ENCODE measurements around the gene ZXDA.
A peak's percentile ranks its signal among the peaks of the same experiment; 100 is the strongest.
"Not testable (repeated sequence)": the region's sequence is repeated elsewhere in the genome, so short reads cannot be mapped to it uniquely, and the experiment has no call there.

ZXDA gene, protein sequence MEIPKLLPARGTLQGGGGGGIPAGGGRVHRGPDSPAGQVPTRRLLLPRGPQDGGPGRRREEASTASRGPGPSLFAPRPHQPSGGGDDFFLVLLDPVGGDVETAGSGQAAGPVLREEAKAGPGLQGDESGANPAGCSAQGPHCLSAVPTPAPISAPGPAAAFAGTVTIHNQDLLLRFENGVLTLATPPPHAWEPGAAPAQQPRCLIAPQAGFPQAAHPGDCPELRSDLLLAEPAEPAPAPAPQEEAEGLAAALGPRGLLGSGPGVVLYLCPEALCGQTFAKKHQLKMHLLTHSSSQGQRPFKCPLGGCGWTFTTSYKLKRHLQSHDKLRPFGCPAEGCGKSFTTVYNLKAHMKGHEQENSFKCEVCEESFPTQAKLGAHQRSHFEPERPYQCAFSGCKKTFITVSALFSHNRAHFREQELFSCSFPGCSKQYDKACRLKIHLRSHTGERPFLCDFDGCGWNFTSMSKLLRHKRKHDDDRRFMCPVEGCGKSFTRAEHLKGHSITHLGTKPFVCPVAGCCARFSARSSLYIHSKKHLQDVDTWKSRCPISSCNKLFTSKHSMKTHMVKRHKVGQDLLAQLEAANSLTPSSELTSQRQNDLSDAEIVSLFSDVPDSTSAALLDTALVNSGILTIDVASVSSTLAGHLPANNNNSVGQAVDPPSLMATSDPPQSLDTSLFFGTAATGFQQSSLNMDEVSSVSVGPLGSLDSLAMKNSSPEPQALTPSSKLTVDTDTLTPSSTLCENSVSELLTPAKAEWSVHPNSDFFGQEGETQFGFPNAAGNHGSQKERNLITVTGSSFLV
- total RNA-seq: 11.1 to 39.3 (median 26.1) reads per million in 9 experiments

DNA sequence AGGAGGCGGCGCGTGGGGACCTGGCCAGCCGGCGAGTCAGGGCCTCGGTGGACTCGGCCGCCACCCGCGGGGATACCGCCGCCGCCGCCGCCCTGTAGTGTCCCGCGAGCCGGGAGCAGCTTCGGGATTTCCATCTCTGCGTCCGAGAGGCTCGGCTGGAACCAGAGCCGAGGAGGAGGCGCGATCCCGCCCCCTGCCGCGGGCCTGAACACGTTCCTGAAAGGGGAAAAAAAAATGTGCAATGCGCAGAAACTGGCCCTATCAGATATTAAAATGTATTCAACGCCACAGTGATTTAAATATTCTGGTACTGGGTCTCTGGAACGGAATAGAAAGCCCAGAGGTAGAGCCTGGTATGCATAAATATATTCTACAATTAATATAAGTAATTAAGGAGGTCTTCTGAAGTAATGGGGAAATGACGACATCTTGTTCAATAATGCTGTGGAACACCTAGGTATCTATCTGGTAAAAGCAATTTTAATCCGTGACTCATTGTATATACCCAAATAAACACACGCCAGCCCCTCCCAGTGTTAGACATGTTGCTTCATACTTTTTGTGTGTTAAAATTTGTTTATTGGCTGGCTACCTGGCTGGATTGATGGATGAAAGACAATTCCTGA is at the start of gene ZXDA:
TSS of gene ZXDA (minus strand) at position 172 of the 626 bp plus-strand sequence. CDS start at position 134, 38 bp downstream.
- peak within 1 kb of the TSS; percentile 63 to 77 for H3K4me3 Mint-ChIP-seq
- not testable (repeated sequence) for H3K27me3 Mint-ChIP-seq; H3K9me3 Mint-ChIP-seq; H3K36me3 Mint-ChIP-seq (ENCODE audit: insufficient read depth)
- H3K4me1 Mint-ChIP-seq (ENCODE audit: low read depth in 2 of 2): peaks cover 15 to 19% of the 10 kb centered on the region in 2 donors
- peak within 1 kb of the TSS; percentile 84 to 91 for H3K27ac Mint-ChIP-seq
- peak in 2 of 3 experiments; percentile 12 to 18 for DNase-seq
- ATAC-seq (replicated peaks): peak; percentile 67

DNA sequence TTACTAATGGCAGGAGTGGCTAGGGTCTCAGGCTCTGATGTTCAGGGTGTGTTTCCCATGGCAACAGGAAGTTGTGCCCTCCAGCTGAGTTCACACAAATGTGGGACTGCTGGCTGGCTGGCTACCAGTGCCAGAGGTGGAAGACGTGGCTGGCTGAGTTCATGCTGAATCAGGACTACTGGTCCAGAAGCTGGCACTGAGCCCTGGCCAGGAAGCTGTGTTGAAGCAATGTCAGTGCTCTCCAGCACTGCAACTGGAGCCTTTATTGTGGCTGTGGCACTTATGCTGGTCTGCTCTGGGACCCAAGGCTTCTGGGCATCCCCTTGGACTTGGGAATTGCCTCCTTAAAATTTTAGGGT is 42.0 kb upstream of the ZXDA start:
- H3K27me3 Mint-ChIP-seq: peaks cover 0 to 6% of the 10 kb centered on the region in 2 donors
- ATAC-seq (replicated peaks): no peak

DNA sequence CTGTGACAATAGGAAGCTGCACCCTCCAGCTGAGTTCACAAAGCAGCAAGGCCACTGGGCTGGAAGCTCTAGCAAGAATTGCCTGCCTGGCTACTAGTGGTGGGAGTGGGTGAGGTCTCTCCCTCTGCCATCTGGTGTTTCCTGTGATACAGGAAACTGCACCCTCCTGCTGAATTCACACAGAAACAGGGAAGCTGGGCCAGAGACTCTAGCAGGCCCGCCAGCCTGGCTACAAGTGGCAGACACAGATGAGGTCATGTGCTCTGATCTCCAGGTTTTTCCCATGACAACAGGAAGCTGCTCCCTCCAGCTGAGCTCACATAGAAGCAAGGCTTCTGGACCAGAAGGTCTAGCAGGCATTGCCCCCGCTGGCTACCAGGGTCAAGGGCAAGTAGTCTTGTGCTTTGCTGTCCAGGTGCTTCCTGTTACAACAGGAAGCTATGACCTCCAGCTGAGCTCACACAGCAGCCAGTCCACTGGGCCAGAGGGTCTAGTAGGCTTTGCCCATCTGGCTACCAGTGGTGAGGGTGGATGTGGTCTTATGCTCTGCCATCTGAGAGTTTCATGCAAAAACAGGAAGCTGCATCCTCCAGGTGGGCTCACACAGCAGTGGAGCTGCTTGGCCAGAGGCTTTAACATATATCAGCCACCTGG is 41.5 kb upstream of the ZXDA start:
- Mint-ChIP-seq H3K27ac (no peak overlapping the region), H3K4me3 (no peak overlapping the region), H3K27me3 (peaks cover 0 to 6% of the 10 kb centered on the region in 2 donors), H3K36me3 (ENCODE audit: insufficient read depth) (no peaks in the 10 kb centered on the region), H3K9me3 (no peaks in the 10 kb centered on the region), H3K4me1 (ENCODE audit: low read depth in 2 of 2) (no peaks in the 10 kb centered on the region)
- ATAC-seq (replicated peaks) (peak; percentile 21), DNase-seq (no peak)

More for the DNA sequence above, 42.0 kb upstream of the ZXDA start:
- Mint-ChIP-seq H3K27ac (no peak overlapping the region), H3K4me3 (no peak overlapping the region), H3K4me1 (ENCODE audit: low read depth in 2 of 2) (no peaks in the 10 kb centered on the region), H3K36me3 (ENCODE audit: insufficient read depth) (no peaks in the 10 kb centered on the region), H3K9me3 (no peaks in the 10 kb centered on the region)
- DNase-seq: no peak

DNA sequence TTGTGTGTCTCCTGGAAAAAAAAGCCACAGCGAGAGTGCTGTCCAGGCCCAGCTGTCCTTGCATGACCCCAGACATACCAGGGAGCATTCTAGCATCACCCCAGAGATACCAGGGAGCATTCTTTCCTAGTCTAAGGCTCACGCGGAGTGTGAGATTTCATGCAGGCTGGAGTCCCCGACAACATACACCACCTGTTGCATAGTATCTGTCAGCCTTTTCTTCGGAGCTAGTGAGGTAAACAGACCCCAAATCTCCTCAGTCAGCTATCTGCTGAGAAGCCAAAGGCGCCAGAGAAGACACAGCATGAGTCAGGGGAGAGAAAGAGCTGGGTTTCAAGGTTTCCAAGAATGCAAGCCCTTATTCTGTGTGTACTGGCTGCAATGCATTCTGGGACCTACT is 23.1 kb upstream of the ZXDA start:
- H3K27me3 Mint-ChIP-seq: no peaks in the 10 kb centered on the region
- no peak overlapping the region for H3K27ac Mint-ChIP-seq
- H3K9me3 Mint-ChIP-seq: no peaks in the 10 kb centered on the region
- no peak for DNase-seq
- ATAC-seq (replicated peaks): no peak
- no peaks in the 10 kb centered on the region for H3K4me1 Mint-ChIP-seq (ENCODE audit: low read depth in 2 of 2)
- no peak overlapping the region for H3K4me3 Mint-ChIP-seq
- no peaks in the 10 kb centered on the region for H3K36me3 Mint-ChIP-seq (ENCODE audit: insufficient read depth)

DNA sequence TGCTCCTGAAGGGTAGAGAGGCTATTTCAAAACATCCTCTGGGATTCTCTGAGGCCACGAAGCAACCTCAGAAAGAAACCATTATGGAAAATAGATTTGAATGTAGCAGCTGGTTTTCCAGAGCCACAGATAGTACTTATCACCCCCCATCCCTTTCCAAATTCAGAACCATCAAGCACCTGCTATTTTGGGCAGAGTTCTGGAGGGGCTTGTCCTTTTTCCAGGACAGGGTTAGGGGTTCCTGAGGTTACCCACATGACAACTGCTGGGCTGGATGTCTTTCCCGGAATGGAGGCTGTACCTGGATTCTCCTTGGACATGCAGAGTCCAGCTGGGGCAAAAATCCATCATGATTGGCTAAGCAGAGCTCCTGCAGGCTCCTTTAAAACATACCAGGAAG is 22.0 kb upstream of the ZXDA start:
- no peaks in the 10 kb centered on the region for H3K36me3 Mint-ChIP-seq (ENCODE audit: insufficient read depth)
- no peaks in the 10 kb centered on the region for H3K9me3 Mint-ChIP-seq
- H3K4me1 Mint-ChIP-seq (ENCODE audit: low read depth in 2 of 2): no peaks in the 10 kb centered on the region
- ATAC-seq (replicated peaks) (no peak), DNase-seq (no peak)
- no peaks in the 10 kb centered on the region for H3K27me3 Mint-ChIP-seq
- no peak overlapping the region for H3K27ac Mint-ChIP-seq
- H3K4me3 Mint-ChIP-seq: no peak overlapping the region

DNA sequence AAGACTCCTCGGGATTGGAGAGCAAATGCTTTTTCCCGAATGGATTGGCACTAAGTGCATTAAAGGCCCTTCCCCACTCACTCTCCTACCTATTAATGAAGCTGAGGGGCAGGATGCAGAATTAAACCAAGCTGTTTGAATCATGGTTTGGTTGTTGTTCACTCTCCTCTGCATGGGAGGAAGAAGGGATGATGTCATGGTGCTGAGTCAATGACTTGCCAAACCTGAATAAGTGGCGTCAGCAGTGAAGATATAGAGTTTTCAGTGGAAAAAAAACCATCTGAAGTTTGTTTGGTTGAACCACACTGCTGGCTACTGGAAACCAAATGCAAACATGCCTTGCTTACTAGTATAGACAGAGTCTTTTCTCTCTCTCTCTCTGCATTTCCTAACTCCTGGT is 19.8 kb upstream of the ZXDA start:
- H3K9me3 Mint-ChIP-seq: no peaks in the 10 kb centered on the region
- H3K4me3 Mint-ChIP-seq: no peak overlapping the region
- no peak overlapping the region for H3K27ac Mint-ChIP-seq
- no peaks in the 10 kb centered on the region for H3K36me3 Mint-ChIP-seq (ENCODE audit: insufficient read depth)
- H3K27me3 Mint-ChIP-seq: no peaks in the 10 kb centered on the region
- DNase-seq: no peak
- no peak for ATAC-seq (replicated peaks)
- H3K4me1 Mint-ChIP-seq (ENCODE audit: low read depth in 2 of 2): no peaks in the 10 kb centered on the region

DNA sequence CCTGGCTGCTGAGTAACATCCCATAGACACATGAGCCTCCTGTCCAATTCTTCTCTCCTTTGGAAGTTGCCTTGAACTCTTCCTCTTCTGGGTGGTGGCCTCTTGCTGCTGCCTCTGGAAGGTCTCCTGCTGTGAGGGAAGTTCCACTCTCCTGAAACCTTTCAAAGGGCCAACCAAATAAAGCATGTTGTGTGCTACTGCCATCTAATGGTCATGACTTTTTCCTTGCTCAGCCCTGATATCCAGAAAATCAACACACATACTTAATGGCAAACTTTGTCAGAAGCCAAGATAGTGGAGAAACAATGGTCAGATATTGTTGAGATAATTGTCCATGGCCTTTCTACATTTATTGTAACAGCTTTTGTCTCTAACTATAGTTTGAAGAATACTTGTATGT is 19.1 kb upstream of the ZXDA start:
- H3K4me1 Mint-ChIP-seq (ENCODE audit: low read depth in 2 of 2): no peaks in the 10 kb centered on the region
- no peaks in the 10 kb centered on the region for H3K36me3 Mint-ChIP-seq (ENCODE audit: insufficient read depth)
- H3K9me3 Mint-ChIP-seq: no peaks in the 10 kb centered on the region
- DNase-seq (no peak), ATAC-seq (replicated peaks) (no peak)
- H3K27me3 Mint-ChIP-seq: no peaks in the 10 kb centered on the region
- no peak overlapping the region for H3K27ac Mint-ChIP-seq
- no peak overlapping the region for H3K4me3 Mint-ChIP-seq

DNA sequence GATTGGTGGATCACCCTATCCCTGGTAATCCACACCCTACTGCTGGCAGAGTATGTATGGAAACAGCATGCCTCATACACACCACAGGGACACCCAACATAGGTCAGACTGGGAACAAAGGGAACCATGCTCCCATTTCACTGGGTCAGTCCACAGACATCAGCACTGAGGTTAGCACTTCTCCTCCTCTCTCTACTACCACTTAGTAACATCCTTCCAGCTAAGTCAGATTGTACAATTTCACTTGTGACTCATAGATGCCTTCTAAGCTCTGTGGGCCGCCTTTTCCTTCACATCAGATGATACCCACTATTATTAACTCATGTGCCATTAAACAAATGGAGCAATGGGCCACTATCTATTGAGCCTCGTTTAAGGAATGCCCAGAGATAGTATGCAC is 15.5 kb upstream of the ZXDA start:
- no peak for DNase-seq
- no peak for ATAC-seq (replicated peaks)
- Mint-ChIP-seq H3K36me3 (ENCODE audit: insufficient read depth) (no peaks in the 10 kb centered on the region), H3K4me3 (no peak overlapping the region), H3K4me1 (ENCODE audit: low read depth in 2 of 2) (no peaks in the 10 kb centered on the region), H3K27ac (no peak overlapping the region), H3K27me3 (no peaks in the 10 kb centered on the region), H3K9me3 (no peaks in the 10 kb centered on the region)

DNA sequence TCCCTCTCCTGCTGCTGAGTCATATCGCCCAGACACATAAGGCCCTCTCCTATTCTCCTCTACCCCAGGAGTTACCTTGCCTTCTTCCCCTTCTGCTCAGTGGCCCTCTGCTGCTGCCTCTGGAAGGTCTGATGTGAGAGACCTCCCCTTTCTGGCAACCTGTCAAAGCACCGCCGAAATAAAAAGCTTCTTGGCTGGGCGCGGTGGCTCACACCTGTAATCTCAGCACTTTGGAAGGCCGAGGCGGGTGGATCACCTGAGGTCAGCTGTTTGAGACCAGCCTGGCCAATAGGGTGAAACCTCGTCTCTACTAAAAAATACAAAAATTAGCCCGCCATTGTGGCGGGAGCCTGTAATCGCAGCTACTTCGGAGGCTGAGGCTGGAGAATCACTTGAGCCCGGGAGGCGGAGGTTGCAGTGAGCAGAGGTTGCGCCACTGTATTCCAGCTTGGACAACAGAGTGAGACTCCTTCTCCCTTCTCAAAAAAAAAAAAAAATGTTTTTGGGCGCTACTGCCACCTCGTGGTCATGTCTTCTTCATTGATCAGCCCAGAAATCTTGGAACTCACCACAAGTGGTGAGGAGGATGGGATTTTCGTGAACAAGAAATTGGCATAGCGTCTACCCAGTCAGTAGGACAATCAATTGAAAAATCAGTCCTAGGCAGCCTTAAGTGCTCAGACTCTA is 8.6 kb upstream of the ZXDA start:
- ATAC-seq (replicated peaks) (no peak), DNase-seq (peak; percentile 25 to 40 (median 29))
- H3K4me1 Mint-ChIP-seq (ENCODE audit: low read depth in 2 of 2): no peaks in the 10 kb centered on the region
- no peaks in the 10 kb centered on the region for H3K9me3 Mint-ChIP-seq
- H3K27me3 Mint-ChIP-seq: no peaks in the 10 kb centered on the region
- no peak overlapping the region for H3K27ac Mint-ChIP-seq
- no peaks in the 10 kb centered on the region for H3K36me3 Mint-ChIP-seq (ENCODE audit: insufficient read depth)
- no peak overlapping the region for H3K4me3 Mint-ChIP-seq

DNA sequence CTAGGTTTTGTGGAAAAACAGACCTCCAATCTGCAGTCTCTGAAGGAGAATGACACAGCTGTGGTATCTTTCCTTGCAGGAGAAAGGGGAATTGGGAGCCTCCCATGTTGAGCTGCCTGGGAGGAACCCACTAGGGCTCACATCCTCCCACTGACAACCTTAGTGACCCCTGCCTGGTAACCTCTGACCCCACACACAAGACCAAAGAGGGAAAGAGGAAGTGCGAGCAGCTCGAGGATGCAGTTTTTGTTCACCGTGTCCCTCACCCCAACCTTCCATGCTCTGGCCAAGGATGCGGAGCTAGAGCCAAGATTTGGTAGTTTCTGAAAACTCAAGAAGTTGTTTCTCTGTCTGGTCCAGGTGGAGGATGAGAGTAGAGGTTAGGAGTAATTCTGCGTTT is 5.4 kb upstream of the ZXDA start:
- H3K9me3 Mint-ChIP-seq: no peaks in the 10 kb centered on the region
- H3K36me3 Mint-ChIP-seq (ENCODE audit: insufficient read depth): peaks cover 1% of the 10 kb centered on the region

DNA sequence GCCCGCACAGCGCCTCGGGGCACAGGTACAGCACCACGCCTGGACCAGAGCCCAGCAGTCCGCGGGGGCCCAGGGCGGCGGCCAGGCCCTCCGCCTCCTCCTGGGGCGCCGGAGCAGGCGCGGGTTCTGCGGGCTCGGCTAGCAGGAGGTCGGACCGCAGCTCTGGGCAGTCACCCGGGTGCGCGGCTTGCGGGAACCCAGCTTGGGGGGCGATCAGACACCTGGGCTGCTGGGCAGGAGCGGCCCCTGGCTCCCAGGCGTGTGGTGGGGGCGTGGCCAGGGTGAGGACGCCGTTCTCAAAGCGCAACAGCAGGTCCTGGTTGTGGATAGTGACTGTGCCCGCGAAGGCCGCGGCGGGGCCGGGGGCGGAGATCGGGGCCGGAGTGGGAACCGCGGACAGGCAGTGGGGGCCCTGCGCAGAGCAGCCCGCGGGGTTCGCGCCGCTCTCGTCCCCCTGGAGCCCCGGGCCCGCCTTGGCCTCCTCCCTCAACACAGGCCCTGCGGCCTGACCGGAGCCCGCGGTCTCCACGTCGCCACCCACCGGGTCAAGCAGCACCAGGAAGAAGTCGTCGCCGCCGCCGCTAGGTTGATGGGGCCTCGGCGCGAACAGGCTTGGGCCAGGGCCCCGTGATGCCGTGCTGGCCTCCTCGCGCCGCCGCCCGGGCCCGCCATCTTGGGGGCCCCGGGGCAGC is 517 bp downstream of the ZXDA start:
- H3K27me3 Mint-ChIP-seq; H3K9me3 Mint-ChIP-seq; H3K36me3 Mint-ChIP-seq (ENCODE audit: insufficient read depth): not testable (repeated sequence)
- Mint-ChIP-seq H3K27ac (peak overlapping the region in 1 of 2 donors; percentile 91), H3K4me3 (peak overlapping the region in 1 of 2 donors; percentile 63), H3K4me1 (ENCODE audit: low read depth in 2 of 2) (peaks cover 15 to 19% of the 10 kb centered on the region in 2 donors)
- DNase-seq (peak; percentile 10 to 35 (median 20)), ATAC-seq (replicated peaks) (peak; percentile 71)

More for the DNA sequence above, 5.4 kb upstream of the ZXDA start:
- peaks cover 5 to 7% of the 10 kb centered on the region in 2 donors for H3K4me1 Mint-ChIP-seq (ENCODE audit: low read depth in 2 of 2)
- H3K4me3 Mint-ChIP-seq: no peak overlapping the region
- DNase-seq (no peak), ATAC-seq (replicated peaks) (no peak)
- no peak overlapping the region for H3K27ac Mint-ChIP-seq
- no peaks in the 10 kb centered on the region for H3K27me3 Mint-ChIP-seq

DNA sequence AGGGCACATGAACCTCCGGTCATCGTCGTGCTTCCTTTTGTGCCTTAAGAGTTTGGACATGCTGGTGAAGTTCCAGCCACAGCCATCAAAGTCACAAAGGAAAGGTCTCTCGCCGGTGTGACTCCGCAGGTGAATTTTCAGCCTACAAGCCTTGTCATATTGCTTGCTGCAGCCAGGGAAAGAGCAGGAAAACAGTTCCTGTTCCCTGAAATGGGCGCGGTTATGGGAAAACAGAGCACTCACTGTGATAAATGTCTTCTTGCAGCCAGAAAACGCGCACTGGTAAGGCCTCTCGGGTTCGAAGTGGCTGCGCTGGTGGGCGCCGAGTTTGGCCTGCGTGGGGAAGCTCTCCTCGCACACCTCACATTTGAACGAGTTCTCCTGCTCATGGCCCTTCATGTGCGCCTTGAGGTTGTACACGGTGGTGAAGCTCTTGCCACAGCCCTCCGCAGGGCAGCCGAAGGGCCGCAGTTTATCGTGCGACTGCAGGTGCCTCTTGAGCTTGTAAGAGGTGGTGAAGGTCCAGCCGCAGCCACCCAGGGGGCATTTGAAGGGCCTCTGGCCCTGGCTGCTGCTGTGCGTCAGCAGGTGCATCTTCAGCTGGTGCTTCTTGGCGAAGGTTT is 1.2 kb downstream of the ZXDA start:
- H3K36me3 Mint-ChIP-seq (ENCODE audit: insufficient read depth); ATAC-seq (replicated peaks); H3K27me3 Mint-ChIP-seq; H3K9me3 Mint-ChIP-seq; DNase-seq: not testable (repeated sequence)
- H3K4me1 Mint-ChIP-seq (ENCODE audit: low read depth in 2 of 2): peaks cover 15 to 19% of the 10 kb centered on the region in 2 donors
- peak overlapping the region in 1 of 2 donors; percentile 63 for H3K4me3 Mint-ChIP-seq
- H3K27ac Mint-ChIP-seq: peak overlapping the region in 1 of 2 donors; percentile 91
